Measurements from ENCODE around the gene KAZN. TPM values are rescaled to one million over a fixed set of nuclear protein-coding genes. Genes with fewer than 3 reads are reported as not detected.
A peak's percentile ranks its signal among the peaks of the same experiment; 100 is the strongest.

The KAZN gene
- total RNA-seq, 1 donor from 2014 or later = 10.2 TPM

DNA sequence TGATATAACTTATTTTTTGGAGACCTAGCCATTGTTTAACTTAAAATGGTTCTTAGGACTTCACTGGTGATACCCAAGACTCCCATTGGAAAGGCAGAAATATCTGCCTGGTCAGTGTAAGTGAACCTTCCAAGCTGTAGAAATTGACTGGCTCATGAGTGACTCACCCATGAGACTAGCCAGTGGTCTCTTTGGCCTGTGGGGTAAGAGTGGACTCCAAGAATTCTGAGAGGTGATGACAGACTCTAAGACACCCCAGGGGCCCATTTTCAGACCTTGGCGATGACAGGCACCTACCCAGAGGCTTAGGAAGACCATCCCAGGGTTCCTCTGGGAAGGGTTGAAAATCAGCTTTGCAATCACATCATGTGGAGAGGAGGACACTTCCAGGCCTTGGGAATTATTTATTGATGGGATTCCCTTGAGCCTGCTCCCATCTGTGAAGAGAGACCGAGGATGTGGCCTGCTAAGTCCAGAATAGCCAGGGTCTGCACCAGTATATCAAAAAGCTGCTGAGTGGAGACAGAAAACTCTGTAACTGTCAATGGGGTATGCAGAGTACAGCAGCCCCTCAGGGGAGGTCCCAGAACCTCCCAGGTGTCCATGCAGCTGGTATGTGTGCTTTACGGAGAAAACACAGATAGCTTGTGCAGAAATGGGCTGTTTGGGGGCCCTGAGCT is 78.9 kb downstream of the KAZN start:
- DNase-seq (ENCODE audit: low spot score) = no peak

- no peak for DNase-seq (ENCODE audit: low spot score)
Observed at GRCh38 chr1:14678011-14678638, 79.6 kb downstream of the KAZN start.

GRCh38 chr1:14679027-14679688 is 80.7 kb downstream of the KAZN start:
- DNase-seq (ENCODE audit: low spot score) = no peak

- no peak for DNase-seq (ENCODE audit: low spot score)
Observed at GRCh38 chr1:14681182-14681581, 82.7 kb downstream of the KAZN start.

DNA sequence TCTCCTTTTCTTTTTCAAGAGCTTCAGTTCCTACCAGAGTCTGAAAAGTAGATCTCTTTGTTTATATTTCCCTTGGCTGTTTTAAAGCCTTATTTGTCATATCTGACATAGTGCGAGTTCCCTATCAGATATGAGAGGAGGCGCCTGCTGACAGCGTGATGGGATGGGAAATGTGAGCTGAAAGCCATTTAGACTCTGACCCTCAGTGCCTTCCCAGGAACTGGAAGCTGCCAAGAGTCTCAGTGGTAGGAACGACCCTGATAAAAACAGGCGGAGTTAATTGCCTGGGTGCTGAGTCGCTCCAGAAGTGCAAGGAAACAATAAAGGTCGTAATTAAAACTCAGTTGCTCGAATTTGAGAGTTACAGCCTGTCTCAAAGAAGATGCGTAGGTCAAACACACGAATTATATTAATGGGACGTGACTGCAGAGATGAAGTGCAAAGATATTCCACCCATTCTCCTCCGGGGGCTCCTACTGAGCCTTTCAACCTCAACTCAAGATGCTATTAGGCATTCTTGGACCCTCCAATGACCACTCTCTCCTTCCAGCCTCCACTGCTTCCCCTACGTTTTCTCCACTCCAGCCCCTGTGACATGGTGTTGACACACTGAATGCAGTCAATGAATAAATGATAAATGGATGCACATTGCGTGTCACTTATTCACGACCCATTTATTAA is 84.6 kb downstream of the KAZN start:
- peak; percentile 15 for DNase-seq (ENCODE audit: low spot score)

DNA sequence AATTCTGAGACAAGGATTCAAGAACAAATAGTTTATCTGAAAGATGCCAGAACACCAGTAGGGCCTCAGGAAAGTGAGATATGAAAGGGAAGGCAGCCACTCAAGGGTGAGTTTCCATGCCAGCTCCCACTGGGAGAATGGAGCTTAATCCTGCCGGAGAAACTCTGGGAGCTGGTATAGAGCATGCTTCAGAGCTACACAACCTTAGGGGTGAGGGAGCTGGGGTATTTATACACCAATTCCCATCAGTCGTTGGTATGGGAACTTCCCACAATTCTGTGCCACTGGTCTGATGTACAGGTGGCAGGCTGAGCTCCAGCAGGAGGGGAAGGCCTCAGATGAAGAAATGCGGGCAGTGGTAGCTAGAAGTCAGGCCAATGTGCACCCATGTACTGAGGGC is 86.6 kb downstream of the KAZN start:
- DNase-seq (ENCODE audit: low spot score) = no peak

GRCh38 chr1:14686701-14687100 is 88.2 kb downstream of the KAZN start:
- no peak for DNase-seq (ENCODE audit: low spot score)

DNA sequence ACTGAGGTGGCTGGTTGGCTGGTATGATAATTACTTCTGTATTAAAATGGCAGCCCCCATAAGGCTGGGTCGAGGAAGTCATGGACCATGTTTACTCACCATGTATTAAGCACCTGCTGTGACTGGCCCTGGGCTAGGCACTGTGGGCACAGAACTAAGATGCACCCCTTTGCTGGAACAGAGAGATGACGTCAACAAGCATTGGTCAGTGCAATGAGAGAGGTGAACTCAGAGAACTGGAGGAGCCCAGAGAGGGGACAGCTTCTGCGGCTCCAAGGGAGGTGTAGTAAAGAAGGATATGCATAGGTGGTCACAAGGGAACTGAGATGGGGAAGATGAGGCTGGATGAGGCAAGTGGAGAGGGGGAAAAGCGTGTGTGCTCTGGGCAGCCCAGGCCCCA is 88.7 kb downstream of the KAZN start:
- no peak for DNase-seq (ENCODE audit: low spot score)

DNA sequence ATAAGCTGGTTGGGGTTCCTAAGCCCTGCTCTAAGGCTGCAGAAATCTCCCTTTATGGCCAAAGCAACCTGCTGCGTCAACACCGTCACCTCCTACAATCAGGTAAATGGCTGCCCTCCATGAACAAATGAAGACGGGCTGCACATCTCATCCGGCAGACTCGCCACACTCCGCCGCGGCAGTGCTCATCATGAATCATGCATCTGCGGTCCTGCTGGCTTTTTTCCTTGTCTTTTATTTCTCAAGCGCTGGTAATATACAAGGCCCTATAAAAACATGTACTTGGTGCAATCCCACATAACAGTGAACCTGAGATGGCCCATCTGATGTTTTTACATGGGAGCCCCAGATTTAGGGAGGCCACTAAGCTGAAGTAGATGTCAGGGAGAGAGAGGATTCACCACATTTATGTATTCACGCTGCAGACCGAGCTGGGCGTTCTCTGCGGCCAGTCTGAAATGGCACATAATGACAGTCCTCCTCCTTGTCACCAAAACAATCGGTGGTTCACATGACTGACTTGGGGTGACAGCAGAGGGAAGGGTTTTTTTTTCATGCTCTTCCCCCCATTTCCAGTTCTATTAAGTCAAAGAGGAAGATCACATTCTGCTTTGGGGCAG is 91.6 kb downstream of the KAZN start:
- DNase-seq (ENCODE audit: low spot score) = no peak

- no peak for DNase-seq (ENCODE audit: low spot score)
Observed at GRCh38 chr1:14693949-14694348, 95.5 kb downstream of the KAZN start.

DNA sequence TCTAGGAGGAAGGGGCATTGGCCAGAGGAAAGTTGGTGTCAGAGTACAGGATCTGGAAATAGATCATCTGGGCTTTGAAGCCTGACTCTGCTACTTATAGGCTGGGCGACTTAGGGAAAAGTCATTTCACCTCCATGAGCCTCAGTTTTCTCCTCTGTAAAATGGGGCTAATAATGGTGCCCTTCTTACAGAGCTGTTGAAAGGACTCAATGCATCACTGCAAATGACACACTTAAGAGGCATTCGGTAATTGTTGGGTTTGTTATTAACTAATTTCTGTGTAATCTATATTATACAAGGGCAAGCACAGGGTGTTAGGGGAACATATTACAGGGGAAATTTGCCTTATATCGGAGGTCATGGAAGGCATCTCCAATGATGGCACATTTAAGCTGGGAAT is 96.1 kb downstream of the KAZN start:
- no peak for DNase-seq (ENCODE audit: low spot score)

GRCh38 chr1:14696761-14697160 is 98.3 kb downstream of the KAZN start:
- no peak for DNase-seq (ENCODE audit: low spot score)

DNA sequence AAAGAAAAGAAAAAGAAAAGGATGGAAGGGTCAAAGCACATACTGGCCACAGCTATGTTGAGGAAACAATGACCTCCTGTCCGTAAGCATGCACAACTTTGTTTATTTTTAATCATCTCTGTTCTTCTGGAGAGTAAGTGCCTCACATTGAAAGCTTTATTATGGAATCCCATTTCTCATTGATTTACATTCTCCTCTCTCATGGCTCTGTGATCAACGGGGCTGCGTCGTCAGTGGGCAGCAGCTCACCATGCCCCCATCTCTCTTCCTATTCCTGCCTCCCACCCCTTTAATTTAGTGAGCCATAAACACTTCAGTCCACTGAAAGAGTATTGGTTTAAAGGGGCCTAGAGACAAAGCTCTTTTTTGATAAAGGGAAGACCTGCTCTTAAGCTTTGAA is 98.9 kb downstream of the KAZN start:
- no peak for DNase-seq (ENCODE audit: low spot score)

GRCh38 chr1:14698314-14698713 is 99.8 kb downstream of the KAZN start:
- no peak for DNase-seq (ENCODE audit: low spot score)

DNA sequence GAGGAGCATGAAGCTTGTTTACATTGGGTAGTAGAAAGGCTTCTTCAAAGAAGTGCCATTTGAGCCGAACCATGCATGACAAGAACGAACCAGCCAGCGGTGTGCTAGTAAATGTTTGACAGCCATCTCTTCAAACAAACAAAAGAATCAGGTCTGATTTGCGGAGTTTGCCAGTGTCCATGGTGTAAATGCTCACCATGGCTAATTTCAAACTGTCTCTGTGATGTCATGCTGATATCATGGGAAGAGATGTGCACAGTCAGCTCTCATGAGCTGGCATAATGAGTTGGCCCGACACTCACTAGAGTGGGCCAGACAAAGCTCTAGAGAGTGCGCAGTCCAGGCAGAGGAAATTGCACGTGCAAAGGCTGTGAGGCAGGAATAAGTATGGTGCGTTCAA is 101.1 kb downstream of the KAZN start:
- DNase-seq (ENCODE audit: low spot score) = no peak

GRCh38 chr1:14704846-14705245 is 106.4 kb downstream of the KAZN start:
- DNase-seq (ENCODE audit: low spot score) = no peak

GRCh38 chr1:14705824-14706223 is 107.3 kb downstream of the KAZN start:
- DNase-seq (ENCODE audit: low spot score) = no peak

DNA sequence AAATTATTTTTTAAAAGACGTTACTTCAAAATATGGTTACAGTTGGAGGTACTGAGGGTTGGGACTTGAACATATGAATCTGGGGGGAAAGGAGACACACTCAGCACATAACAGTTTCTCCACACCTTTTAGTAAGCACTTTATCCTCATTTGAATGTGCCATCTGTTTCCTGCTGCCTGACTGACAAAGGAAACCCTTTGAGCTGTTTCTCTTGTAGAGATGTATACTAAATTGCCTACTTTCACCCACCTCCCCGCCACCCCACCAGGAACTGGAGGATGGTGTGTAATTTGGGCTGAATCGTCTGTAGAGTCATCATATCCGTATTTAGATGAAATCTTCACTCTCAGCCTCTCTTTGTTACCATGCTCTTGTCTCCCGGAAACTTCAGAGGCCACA is 108.1 kb downstream of the KAZN start:
- DNase-seq (ENCODE audit: low spot score) = no peak

- no peak for DNase-seq (ENCODE audit: low spot score)
Observed at GRCh38 chr1:14707531-14708445, 109.3 kb downstream of the KAZN start.

DNA sequence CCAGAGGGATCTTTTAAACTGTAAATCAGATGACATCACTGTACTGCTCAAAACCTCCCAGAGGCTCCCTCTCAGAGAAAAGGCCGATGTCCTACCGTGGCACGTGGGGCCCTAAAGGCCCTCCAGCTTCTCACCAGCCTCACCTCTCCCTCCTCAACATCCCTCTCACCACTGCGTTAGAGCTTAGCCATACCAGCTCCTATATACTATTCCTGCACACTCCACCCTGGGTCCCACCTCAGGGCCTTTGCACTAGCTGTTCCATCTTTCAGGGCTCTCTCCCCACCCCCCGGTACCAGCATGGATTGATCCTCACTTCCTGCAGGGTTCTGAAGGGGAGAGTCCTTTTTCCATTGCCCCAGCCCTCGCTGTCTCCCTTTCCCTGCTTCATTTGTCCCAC is 111.8 kb downstream of the KAZN start:
- DNase-seq (ENCODE audit: low spot score) = no peak

GRCh38 chr1:14712136-14712535 is 113.7 kb downstream of the KAZN start:
- DNase-seq (ENCODE audit: low spot score) = no peak

Data from mucosa of gallbladder (tissue), 1 donor.